Globus pallidus (tissue), 1 donor: ENCODE measurements around the gene F2RL3.

Source experiments
- DNase-seq: peaks from one replicate; pipeline ENCODE4 v3.0.0-alpha.2; 2015; ENCODE audit warnings: low spot score

Gene F2RL3

GRCh38 chr19:16888629-16889365 lies at the start of gene F2RL3:
Gene F2RL3, plus strand, starts transcription at chr19:16888999. Its CDS starts 191 bp downstream, at chr19:16889190.
- DNase-seq = no peak

GRCh38 chr19:16841391-16841926 lies 47.3 kb upstream of the F2RL3 start:
- DNase-seq = no peak

- DNase-seq = no peak
These were observed 41.9 kb upstream of the F2RL3 start for GRCh38 chr19:16846901-16847300.

GRCh38 chr19:16847430-16847829 lies 41.4 kb upstream of the F2RL3 start:
- no peak for DNase-seq

- DNase-seq = no peak
These were observed 39.6 kb upstream of the F2RL3 start for GRCh38 chr19:16849168-16849567.

- DNase-seq = no peak
These were observed 38.7 kb upstream of the F2RL3 start for GRCh38 chr19:16850133-16850532.

GRCh38 chr19:16851031-16851712 lies 37.6 kb upstream of the F2RL3 start:
- DNase-seq = no peak

GRCh38 chr19:16853066-16853465 lies 35.7 kb upstream of the F2RL3 start:
- no peak for DNase-seq

- no peak for DNase-seq
These were observed 32.7 kb upstream of the F2RL3 start for GRCh38 chr19:16856091-16856490.

- no peak for DNase-seq
These were observed 29.2 kb upstream of the F2RL3 start for GRCh38 chr19:16859626-16860025.

- DNase-seq = no peak
These were observed 28.7 kb upstream of the F2RL3 start for GRCh38 chr19:16860118-16860517.

GRCh38 chr19:16861011-16861410 lies 27.8 kb upstream of the F2RL3 start:
- DNase-seq = no peak

- no peak for DNase-seq
These were observed 27.0 kb upstream of the F2RL3 start for GRCh38 chr19:16861834-16862233.

- no peak for DNase-seq
These were observed 25.9 kb upstream of the F2RL3 start for GRCh38 chr19:16862826-16863415.

- DNase-seq = no peak
These were observed 21.6 kb upstream of the F2RL3 start for GRCh38 chr19:16867211-16867610.

- no peak for DNase-seq
These were observed 20.2 kb upstream of the F2RL3 start for GRCh38 chr19:16868423-16869130.

GRCh38 chr19:16869331-16869972 lies 19.3 kb upstream of the F2RL3 start:
- no peak for DNase-seq

GRCh38 chr19:16871871-16872270 lies 16.9 kb upstream of the F2RL3 start:
- no peak for DNase-seq

GRCh38 chr19:16872728-16873127 lies 16.1 kb upstream of the F2RL3 start:
- DNase-seq = no peak

- DNase-seq = no peak
These were observed 15.2 kb upstream of the F2RL3 start for GRCh38 chr19:16873594-16873993.

- DNase-seq = no peak
These were observed 14.4 kb upstream of the F2RL3 start for GRCh38 chr19:16874250-16874977.
